Upper lobe of right lung (tissue), 1 donor: ENCODE results near the gene FOXN3. TPM values are rescaled to one million over a fixed set of nuclear protein-coding genes. Genes with fewer than 3 reads are reported as not detected.

Experiments used
- ATAC-seq: fragments of 200-7000 bp; cut with Tn5 transposase; one replicate; pipeline ENCODE4 v1.9.1; 2020; ENCODE audit warnings: mild to moderate bottlenecking, moderate library complexity
- DNase-seq: peaks from one replicate; pipeline ENCODE4 v3.0.0-alpha.2; 2020
- H3K27ac ChIP-seq: fragments of 200-600 bp; one replicate; pipeline ENCODE4 v1.8.0; 2022
- H3K27me3 ChIP-seq: fragments of 200-600 bp; one replicate; pipeline ENCODE4 v1.8.0; 2022; ENCODE audit warnings: mild to moderate bottlenecking
- H3K36me3 ChIP-seq: fragments of 200-600 bp; one replicate; pipeline ENCODE4 v1.8.0; 2022
- H3K4me1 ChIP-seq: fragments of 200-600 bp; one replicate; pipeline ENCODE4 v1.8.0; 2022
- H3K4me3 ChIP-seq: fragments of 200-600 bp; one replicate; pipeline ENCODE4 v1.8.0; 2022; ENCODE audit warnings: mild to moderate bottlenecking
- H3K9me3 ChIP-seq: fragments of 200-600 bp; one replicate; pipeline ENCODE4 v1.8.0; 2022
- intact Hi-C: fragments of 100-400 bp; cut with DNase I; formaldehyde crosslinking; loops from one replicate; pipeline ENCODE4 v1.11.0; 2022
- total RNA-seq: library from RNA; stranded (reverse); fragmentation: NEBNext Ultra II Directional; extraction: Animal tissue kit (Norgen Biotek cat#: 25700); gene quantifications from one replicate; pipeline ENCODE4 v1.2.1, GENCODE V29; 2021
- TF ChIP-seq, protein P1 (sequence below): fragments of 200-600 bp; IDR thresholded peaks from one replicate; pipeline ENCODE4 v1.8.0; 2022; ENCODE audit warnings: antibody characterized with exemption
- donor health status: DM: no; HTN: yes; CAD: no; lungs with severe emphysema.

FOXN3 gene
- total RNA-seq, 1 donor from 2014 or later = 103 TPM

DNA sequence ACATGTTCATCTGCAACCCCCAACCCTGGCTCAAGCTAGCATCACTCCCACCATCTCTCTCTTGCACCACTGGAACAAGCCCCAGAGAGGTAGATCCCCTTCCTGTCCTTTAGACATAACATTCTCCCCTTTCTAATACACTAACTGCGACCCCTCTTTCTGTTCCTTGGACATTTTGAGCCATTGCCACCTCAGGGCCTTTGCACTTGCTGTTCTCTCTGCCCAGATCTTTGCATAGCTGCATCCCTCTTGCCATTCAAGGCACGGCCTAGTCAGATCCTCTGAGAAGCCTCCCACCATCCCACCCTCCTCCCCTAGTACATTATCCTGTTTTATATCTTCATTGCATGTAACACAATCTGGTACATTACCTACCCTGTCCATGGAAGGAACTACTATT is 16.5 kb downstream of the FOXN3 start:
- intact Hi-C loops = loop anchor here (10.0 kb wide), 1 partner anchor 106 kb away; no protein-coding TSS in a partner anchor
- no peaks in the 10 kb centered on the region for H3K36me3 ChIP-seq
- H3K9me3 ChIP-seq = no peaks in the 10 kb centered on the region
- H3K27ac ChIP-seq = no peak overlapping the region
- TF ChIP-seq, protein P1, sequence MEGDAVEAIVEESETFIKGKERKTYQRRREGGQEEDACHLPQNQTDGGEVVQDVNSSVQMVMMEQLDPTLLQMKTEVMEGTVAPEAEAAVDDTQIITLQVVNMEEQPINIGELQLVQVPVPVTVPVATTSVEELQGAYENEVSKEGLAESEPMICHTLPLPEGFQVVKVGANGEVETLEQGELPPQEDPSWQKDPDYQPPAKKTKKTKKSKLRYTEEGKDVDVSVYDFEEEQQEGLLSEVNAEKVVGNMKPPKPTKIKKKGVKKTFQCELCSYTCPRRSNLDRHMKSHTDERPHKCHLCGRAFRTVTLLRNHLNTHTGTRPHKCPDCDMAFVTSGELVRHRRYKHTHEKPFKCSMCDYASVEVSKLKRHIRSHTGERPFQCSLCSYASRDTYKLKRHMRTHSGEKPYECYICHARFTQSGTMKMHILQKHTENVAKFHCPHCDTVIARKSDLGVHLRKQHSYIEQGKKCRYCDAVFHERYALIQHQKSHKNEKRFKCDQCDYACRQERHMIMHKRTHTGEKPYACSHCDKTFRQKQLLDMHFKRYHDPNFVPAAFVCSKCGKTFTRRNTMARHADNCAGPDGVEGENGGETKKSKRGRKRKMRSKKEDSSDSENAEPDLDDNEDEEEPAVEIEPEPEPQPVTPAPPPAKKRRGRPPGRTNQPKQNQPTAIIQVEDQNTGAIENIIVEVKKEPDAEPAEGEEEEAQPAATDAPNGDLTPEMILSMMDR = no peak
- H3K4me1 ChIP-seq = peaks cover 10% of the 10 kb centered on the region
- ATAC-seq (no peak), DNase-seq (no peak)
- no peaks in the 10 kb centered on the region for H3K27me3 ChIP-seq
- H3K4me3 ChIP-seq = no peak overlapping the region

- H3K27me3 ChIP-seq = no peaks in the 10 kb centered on the region
- TF ChIP-seq, protein P1 = no peak
- H3K27ac ChIP-seq = no peak overlapping the region
- peaks cover 10% of the 10 kb centered on the region for H3K4me1 ChIP-seq
- DNase-seq (no peak), ATAC-seq (no peak)
- H3K9me3 ChIP-seq = no peaks in the 10 kb centered on the region
- H3K36me3 ChIP-seq = no peaks in the 10 kb centered on the region
- H3K4me3 ChIP-seq = no peak overlapping the region
- intact Hi-C loops = loop anchor here (10.0 kb wide), 1 partner anchor 105 kb away; no protein-coding TSS in a partner anchor
Measured at GRCh38 chr14:89399594-89400068, 17.4 kb downstream of the FOXN3 start.

DNA sequence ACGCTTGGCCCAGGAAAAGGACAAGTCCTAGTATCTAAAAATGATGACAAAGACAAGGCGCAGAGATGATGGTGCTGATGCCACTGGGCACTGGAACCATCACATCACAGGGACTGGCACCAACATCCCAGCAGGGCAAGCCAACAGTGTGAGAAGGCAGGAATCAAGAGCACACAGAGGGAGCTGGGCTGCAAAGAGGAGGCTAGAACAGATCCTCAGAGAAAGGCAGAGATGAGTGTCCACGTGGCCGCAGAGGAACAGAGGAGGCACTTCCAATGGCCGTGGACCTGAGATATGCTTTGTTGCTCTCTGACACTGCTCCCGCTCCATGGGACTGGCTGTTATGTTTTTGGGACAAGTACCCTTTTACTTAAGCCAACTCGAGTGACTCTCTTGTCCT is 17.9 kb downstream of the FOXN3 start:
- TF ChIP-seq, protein P1 = no peak
- H3K4me1 ChIP-seq = peaks cover 10% of the 10 kb centered on the region
- ATAC-seq (no peak), DNase-seq (no peak)
- H3K27me3 ChIP-seq = no peaks in the 10 kb centered on the region
- no peak overlapping the region for H3K4me3 ChIP-seq
- H3K9me3 ChIP-seq = no peaks in the 10 kb centered on the region
- no peaks in the 10 kb centered on the region for H3K36me3 ChIP-seq
- H3K27ac ChIP-seq = no peak overlapping the region
- intact Hi-C loops = no loop called here

- peaks cover 10% of the 10 kb centered on the region for H3K4me1 ChIP-seq
- ATAC-seq (peak; percentile 40), DNase-seq (no peak)
- H3K27ac ChIP-seq = no peak overlapping the region
- H3K4me3 ChIP-seq = no peak overlapping the region
- no peaks in the 10 kb centered on the region for H3K27me3 ChIP-seq
- intact Hi-C loops = no loop called here
- H3K36me3 ChIP-seq = no peaks in the 10 kb centered on the region
- TF ChIP-seq, protein P1 = no peak
- H3K9me3 ChIP-seq = no peaks in the 10 kb centered on the region
Measured at GRCh38 chr14:89397569-89398230, 19.3 kb downstream of the FOXN3 start.

- peaks cover 5% of the 10 kb centered on the region for H3K4me1 ChIP-seq
- no peak overlapping the region for H3K27ac ChIP-seq
- intact Hi-C loops = no loop called here
- TF ChIP-seq, protein P1 = no peak
- H3K4me3 ChIP-seq = no peak overlapping the region
- peak; percentile 40 for ATAC-seq
- no peaks in the 10 kb centered on the region for H3K27me3 ChIP-seq
- DNase-seq = no peak
- no peaks in the 10 kb centered on the region for H3K9me3 ChIP-seq
- H3K36me3 ChIP-seq = no peaks in the 10 kb centered on the region
Measured at GRCh38 chr14:89394972-89395371, 22.1 kb downstream of the FOXN3 start.
